Liver (tissue), 9 donors: ENCODE data around the gene SS18L1. TPM values are rescaled to one million over a fixed set of nuclear protein-coding genes. Genes with fewer than 3 reads are reported as not detected.

ENCODE experiments used
- DNase-seq: peaks from one replicate; pipeline ENCODE4 v3.0.0-alpha.2; 2017; ENCODE audit warnings: low spot score
- H3K27ac ChIP-seq, 2 donors: one replicate each; pipeline ENCODE4 v1.7.0; 2013; ENCODE audit warnings: inconsistent platforms in 2 of 2, low read length in 2 of 2, control low read depth in 1 of 2, low read depth in 1 of 2, mild to moderate bottlenecking in 1 of 2
- H3K27me3 ChIP-seq, 4 donors: one replicate each; pipeline versions ENCODE4 v1.6.1 to v1.7.0; 2013; ENCODE audit warnings: low read length in 3 of 4, inconsistent platforms in 1 of 4, mild to moderate bottlenecking in 1 of 4, moderate library complexity in 1 of 4; ENCODE audit not compliant: control insufficient read depth in 4 of 4, insufficient read depth in 4 of 4
- H3K36me3 ChIP-seq, 4 donors: one replicate each; pipeline versions ENCODE4 v1.6.1 to v1.7.0; 2013; ENCODE audit warnings: low read length in 3 of 4, mild to moderate bottlenecking in 3 of 4, low read depth in 1 of 4, moderate library complexity in 1 of 4; ENCODE audit not compliant: control insufficient read depth in 4 of 4, insufficient read depth in 3 of 4
- H3K4me1 ChIP-seq, 4 donors: one replicate each; pipeline versions ENCODE4 v1.6.1 to v1.7.0; 2013; ENCODE audit warnings: low read length in 3 of 4, mild to moderate bottlenecking in 3 of 4, moderate library complexity in 1 of 4; ENCODE audit not compliant: control insufficient read depth in 4 of 4, insufficient read depth in 4 of 4
- H3K4me3 ChIP-seq, 3 donors: one replicate each; pipeline versions ENCODE4 v1.6.1 to v1.7.0; 2013; ENCODE audit warnings: low read length in 3 of 3, control low read depth in 1 of 3, low read depth in 1 of 3, mild to moderate bottlenecking in 1 of 3
- H3K9ac ChIP-seq, 2 donors: one replicate each; pipeline ENCODE4 v1.7.0; 2013; ENCODE audit warnings: low read length in 2 of 2, mild to moderate bottlenecking in 2 of 2, moderate library complexity in 2 of 2, control low read depth in 1 of 2, low read depth in 1 of 2
- H3K9me3 ChIP-seq, 4 donors: one replicate each; pipeline versions ENCODE4 v1.6.1 to v1.7.0; 2013; ENCODE audit warnings: low read length in 3 of 4; ENCODE audit not compliant: control insufficient read depth in 4 of 4
- ATF3 ChIP-seq: IDR thresholded peaks from 2 replicates; pipeline ENCODE4 v1.6.1; 2016; ENCODE audit warnings: antibody characterized with exemption
- CTCF ChIP-seq: fragments of 150-350 bp; IDR thresholded peaks from 2 replicates; pipeline ENCODE4 v1.5.1; 2017; ENCODE audit warnings: improper control_type of control experiment, low read depth, low read length; ENCODE audit not compliant: missing input control
- EGR1 ChIP-seq, 2 donors: IDR thresholded peaks; 2 replicates each; pipeline ENCODE4 v1.6.1; 2016 to 2018; ENCODE audit warnings: antibody characterized with exemption in 2 of 2, low read depth in 2 of 2
- FOXA1 ChIP-seq: IDR thresholded peaks from 2 replicates; pipeline ENCODE4 v1.6.1; 2016; ENCODE audit warnings: antibody characterized with exemption
- FOXA2 ChIP-seq: IDR thresholded peaks from 2 replicates; pipeline ENCODE4 v1.6.1; 2016; ENCODE audit warnings: antibody characterized with exemption
- GABPA ChIP-seq, 2 donors: IDR thresholded peaks in 1 of 2; conservative IDR thresholded peaks in 1 of 2; 2 replicates each; pipeline ENCODE4 v1.6.1; 2016; ENCODE audit warnings: antibody characterized with exemption in 2 of 2, mild to moderate bottlenecking in 1 of 2, moderate library complexity in 1 of 2
- HNF4A ChIP-seq, 2 donors: conservative IDR thresholded peaks; 2 replicates each; pipeline ENCODE4 v1.6.1; 2016; ENCODE audit warnings: antibody characterized with exemption in 2 of 2, mild to moderate bottlenecking in 2 of 2
- HNF4G ChIP-seq: IDR thresholded peaks from 2 replicates; pipeline ENCODE4 v1.6.1; 2016; ENCODE audit warnings: antibody characterized with exemption
- JUND ChIP-seq, 2 donors: IDR thresholded peaks; 2 replicates each; pipeline ENCODE4 v1.6.1; 2016; ENCODE audit warnings: antibody characterized with exemption in 2 of 2
- NR2F2 ChIP-seq: IDR thresholded peaks from 2 replicates; pipeline ENCODE4 v1.6.1; 2016; ENCODE audit warnings: antibody characterized with exemption
- RAD21 ChIP-seq, 2 donors: IDR thresholded peaks; 2 replicates each; pipeline ENCODE4 v1.6.1; 2016; ENCODE audit warnings: antibody characterized with exemption in 2 of 2, mild to moderate bottlenecking in 2 of 2
- SP1 ChIP-seq: IDR thresholded peaks from 2 replicates; pipeline ENCODE4 v1.6.1; 2018; ENCODE audit warnings: antibody characterized with exemption, mild to moderate bottlenecking
- TAF1 ChIP-seq: conservative IDR thresholded peaks from 2 replicates; pipeline ENCODE4 v1.6.1; 2016; ENCODE audit warnings: antibody characterized with exemption, mild to moderate bottlenecking
- YY1 ChIP-seq: IDR thresholded peaks from 2 replicates; pipeline ENCODE4 v1.6.1; 2016; ENCODE audit warnings: antibody characterized with exemption, mild to moderate bottlenecking
- WGBS: extraction: QIAGEN DNeasy Blood & Tissue Kit; methylation state at CpG from one replicate; pipeline ENCODE4 v1.1.7; 2013; 5-methylcytosine and 5-hydroxymethylcytosine counted together
- polyA plus RNA-seq, 2 donors: library from polyadenylated mRNA; stranded (reverse) in 1 of 2; unstranded in 1 of 2; fragments of 200-250 nt in 1 of 2; fragments of >200 nt in 1 of 2; fragmentation: Nextera tagmentation in 1 of 2; extraction: Ambion mirVana in 1 of 2; gene quantifications; one replicate each; pipeline versions ENCODE4 v1.2.1 to v1.2.3, GENCODE V29; 2013 to 2015
- total RNA-seq, 2 donors: library from RNA; depleted of rRNA; stranded (reverse); fragments of >200 nt; gene quantifications; one replicate each; pipeline ENCODE4 v1.2.3, GENCODE V29; 2014
- TF ChIP-seq, protein P1 (sequence below): IDR thresholded peaks from 2 replicates; pipeline ENCODE4 v1.6.1; 2016; ENCODE audit warnings: antibody characterized with exemption
- TF ChIP-seq, protein P2 (sequence below): IDR thresholded peaks from 2 replicates; pipeline ENCODE4 v1.6.1; 2016; ENCODE audit warnings: antibody characterized with exemption
- TF ChIP-seq, protein P3 (sequence below): IDR thresholded peaks from 2 replicates; pipeline ENCODE4 v1.6.1; 2016; ENCODE audit warnings: antibody characterized with exemption, mild to moderate bottlenecking
- donor health status: healthy.
- donor health status: healthy.
- donor health status: healthy.
- donor health status: healthy.
- donor health status: healthy.

SS18L1 gene
- total and polyA plus RNA-seq, 4 donors: 6.1 to 24.3 (median 16.7) TPM

DNA sequence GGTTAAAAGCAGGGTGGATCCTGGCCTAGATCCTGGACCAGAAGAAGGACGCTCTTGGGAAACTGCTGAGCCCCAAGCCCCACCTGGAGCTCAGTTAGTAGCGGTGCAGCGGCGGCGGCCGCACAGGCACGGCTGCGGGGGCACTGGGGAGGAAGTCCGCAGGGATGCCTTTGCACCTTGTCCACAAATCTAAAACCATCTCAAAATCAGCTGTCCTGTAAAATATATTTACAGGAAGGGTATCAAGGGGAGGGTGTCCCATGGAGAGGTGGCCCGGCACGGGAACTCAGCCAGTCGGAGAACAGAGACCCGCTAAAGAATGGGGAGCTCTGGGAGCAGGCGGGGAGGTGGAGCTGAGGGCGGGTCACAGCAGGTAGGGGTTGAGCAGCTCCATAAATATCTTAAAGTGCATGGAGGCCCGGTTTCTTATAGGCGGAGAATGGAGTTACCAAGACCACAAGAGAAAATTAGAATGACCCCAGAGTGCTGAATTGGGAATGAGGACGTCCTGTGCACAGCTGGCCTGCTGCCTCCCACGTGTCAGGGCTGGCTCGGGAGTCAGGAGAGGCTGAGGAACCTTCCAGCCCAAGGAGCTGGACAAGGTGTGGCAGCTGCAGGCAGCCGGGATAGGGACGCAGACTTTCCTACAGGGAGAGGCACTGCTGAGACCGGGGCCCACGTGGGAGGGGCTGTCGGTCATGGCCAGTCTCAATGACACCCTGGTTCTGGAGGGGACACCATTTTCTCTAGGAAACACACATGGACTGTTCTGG is 47.3 kb downstream of the SS18L1 start (continued):
- TF ChIP-seq CTCF (no peak), HNF4A (conservative IDR thresholded peaks at IDR 0.05) (no peak)
- TF ChIP-seq, protein P1, sequence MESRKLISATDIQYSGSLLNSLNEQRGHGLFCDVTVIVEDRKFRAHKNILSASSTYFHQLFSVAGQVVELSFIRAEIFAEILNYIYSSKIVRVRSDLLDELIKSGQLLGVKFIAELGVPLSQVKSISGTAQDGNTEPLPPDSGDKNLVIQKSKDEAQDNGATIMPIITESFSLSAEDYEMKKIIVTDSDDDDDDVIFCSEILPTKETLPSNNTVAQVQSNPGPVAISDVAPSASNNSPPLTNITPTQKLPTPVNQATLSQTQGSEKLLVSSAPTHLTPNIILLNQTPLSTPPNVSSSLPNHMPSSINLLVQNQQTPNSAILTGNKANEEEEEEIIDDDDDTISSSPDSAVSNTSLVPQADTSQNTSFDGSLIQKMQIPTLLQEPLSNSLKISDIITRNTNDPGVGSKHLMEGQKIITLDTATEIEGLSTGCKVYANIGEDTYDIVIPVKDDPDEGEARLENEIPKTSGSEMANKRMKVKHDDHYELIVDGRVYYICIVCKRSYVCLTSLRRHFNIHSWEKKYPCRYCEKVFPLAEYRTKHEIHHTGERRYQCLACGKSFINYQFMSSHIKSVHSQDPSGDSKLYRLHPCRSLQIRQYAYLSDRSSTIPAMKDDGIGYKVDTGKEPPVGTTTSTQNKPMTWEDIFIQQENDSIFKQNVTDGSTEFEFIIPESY: no peak

DNA sequence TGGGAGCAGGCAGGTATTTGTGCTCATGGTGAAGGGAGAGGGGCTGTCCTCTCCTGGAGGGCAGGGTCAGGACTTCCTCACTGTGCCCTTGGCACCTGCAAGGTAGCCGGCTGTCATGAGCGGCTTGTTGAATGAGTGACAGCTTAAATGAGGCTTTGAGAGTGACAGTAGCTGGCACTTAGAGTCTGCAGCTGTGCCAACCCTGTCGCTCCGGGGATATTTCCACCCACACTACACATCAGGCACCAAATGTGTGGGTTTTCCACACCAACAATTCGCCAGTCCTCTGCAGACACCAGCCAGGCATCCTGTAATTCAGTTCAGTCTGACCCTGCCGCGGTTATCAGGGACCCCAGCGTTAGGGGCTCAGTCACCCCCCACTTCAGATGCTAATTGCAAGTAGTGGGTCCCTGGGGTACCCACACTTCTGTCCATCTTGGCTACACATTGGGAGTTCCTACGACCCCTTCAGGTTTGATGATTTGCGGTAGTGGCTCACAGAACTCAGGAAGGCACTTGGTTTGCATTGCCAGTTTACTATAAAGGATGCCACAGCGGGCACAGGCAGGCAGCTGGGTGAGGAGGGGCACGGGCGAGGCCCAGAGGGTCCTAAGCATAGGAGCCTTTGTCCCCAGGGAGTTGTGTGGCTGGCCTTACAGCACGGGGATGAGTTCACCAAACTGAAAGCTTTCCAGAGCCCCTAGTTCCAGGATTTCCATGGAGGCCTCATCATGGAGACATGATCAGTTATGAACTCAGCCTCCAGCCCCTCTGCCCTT is 48.4 kb downstream of the SS18L1 start:
- Histone ChIP-seq H3K4me1 (peaks cover 0 to 16% (median 10%) of the 10 kb centered on the region in 4 donors), H3K36me3 (peaks cover 0 to 15% (median 10%) of the 10 kb centered on the region in 4 donors), H3K9me3 (no peaks in the 10 kb centered on the region), H3K4me3 (no peak overlapping the region), H3K27me3 (no peaks in the 10 kb centered on the region), H3K9ac (no peak overlapping the region), H3K27ac (no peak overlapping the region)
- no peak for DNase-seq
- WGBS: 88% methylated on average over 14 of the region's 14 CpGs
- TF ChIP-seq SP1 (no peak), GABPA (IDR thresholded peaks at IDR 0.05 in 1 of 2, conservative IDR thresholded peaks at IDR 0.05 in 1 of 2) (no peak), JUND (IDR thresholded peaks at IDR 0.05) (no peak), FOXA2 (no peak), YY1 (no peak), TAF1 (no peak), HNF4G (no peak), NR2F2 (no peak), RAD21 (IDR thresholded peaks at IDR 0.05) (no peak), FOXA1 (no peak), ATF3 (no peak), EGR1 (IDR thresholded peaks at IDR 0.05; ENCODE audit: low read depth in 2 of 2) (no peak)
- TF ChIP-seq, protein P2, sequence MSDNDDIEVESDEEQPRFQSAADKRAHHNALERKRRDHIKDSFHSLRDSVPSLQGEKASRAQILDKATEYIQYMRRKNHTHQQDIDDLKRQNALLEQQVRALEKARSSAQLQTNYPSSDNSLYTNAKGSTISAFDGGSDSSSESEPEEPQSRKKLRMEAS: no peak
- TF ChIP-seq, protein P3, sequence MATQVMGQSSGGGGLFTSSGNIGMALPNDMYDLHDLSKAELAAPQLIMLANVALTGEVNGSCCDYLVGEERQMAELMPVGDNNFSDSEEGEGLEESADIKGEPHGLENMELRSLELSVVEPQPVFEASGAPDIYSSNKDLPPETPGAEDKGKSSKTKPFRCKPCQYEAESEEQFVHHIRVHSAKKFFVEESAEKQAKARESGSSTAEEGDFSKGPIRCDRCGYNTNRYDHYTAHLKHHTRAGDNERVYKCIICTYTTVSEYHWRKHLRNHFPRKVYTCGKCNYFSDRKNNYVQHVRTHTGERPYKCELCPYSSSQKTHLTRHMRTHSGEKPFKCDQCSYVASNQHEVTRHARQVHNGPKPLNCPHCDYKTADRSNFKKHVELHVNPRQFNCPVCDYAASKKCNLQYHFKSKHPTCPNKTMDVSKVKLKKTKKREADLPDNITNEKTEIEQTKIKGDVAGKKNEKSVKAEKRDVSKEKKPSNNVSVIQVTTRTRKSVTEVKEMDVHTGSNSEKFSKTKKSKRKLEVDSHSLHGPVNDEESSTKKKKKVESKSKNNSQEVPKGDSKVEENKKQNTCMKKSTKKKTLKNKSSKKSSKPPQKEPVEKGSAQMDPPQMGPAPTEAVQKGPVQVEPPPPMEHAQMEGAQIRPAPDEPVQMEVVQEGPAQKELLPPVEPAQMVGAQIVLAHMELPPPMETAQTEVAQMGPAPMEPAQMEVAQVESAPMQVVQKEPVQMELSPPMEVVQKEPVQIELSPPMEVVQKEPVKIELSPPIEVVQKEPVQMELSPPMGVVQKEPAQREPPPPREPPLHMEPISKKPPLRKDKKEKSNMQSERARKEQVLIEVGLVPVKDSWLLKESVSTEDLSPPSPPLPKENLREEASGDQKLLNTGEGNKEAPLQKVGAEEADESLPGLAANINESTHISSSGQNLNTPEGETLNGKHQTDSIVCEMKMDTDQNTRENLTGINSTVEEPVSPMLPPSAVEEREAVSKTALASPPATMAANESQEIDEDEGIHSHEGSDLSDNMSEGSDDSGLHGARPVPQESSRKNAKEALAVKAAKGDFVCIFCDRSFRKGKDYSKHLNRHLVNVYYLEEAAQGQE: no peak
- TF ChIP-seq, protein P1: no peak
